BJ (cell line): ENCODE results near the gene ZNF37A. TPM values are rescaled to one million over a fixed set of nuclear protein-coding genes. Genes with fewer than 3 reads are reported as not detected.
"Not testable (repeated sequence)": the region's sequence is repeated elsewhere in the genome, so short reads cannot be mapped to it uniquely, and the experiment has no call there.

Source experiments
- CTCF ChIA-PET: fragments of 350-600 bp; formaldehyde crosslinking; extraction: SDS; loops from one replicate; lab custom pipeline; 2021; ENCODE audit warnings: antibody characterized with exemption, inconsistent platforms; lab: Yijun Ruan, JAX
- POLR2A ChIA-PET: fragments of 300-600 bp; sonication (Branson Sonifier 250); formaldehyde crosslinking; extraction: SDS; loops from one replicate; lab custom pipeline; 2021; ENCODE audit warnings: antibody characterized with exemption; lab: Charles Lee
- DNase-seq: peaks from one replicate; pipeline ENCODE4 v3.0.0-alpha.2; 2011; ENCODE audit warnings: low read depth
- H3K27me3 ChIP-seq: 2 replicates; pipeline ENCODE4 v1.6.0; 2011; ENCODE audit warnings: low read length; ENCODE audit not compliant: control insufficient read depth, insufficient read depth
- H3K36me3 ChIP-seq: 2 replicates; pipeline ENCODE4 v1.5.1; 2011; ENCODE audit warnings: low read length; ENCODE audit not compliant: control insufficient read depth, insufficient read depth
- H3K4me3 ChIP-seq: 2 replicates; pipeline ENCODE4 v1.5.1; 2011; ENCODE audit warnings: low read depth, mild to moderate bottlenecking, control low read depth, low read length
- CTCF ChIP-seq: IDR thresholded peaks from 2 replicates; pipeline ENCODE4 v1.5.1; 2011; ENCODE audit warnings: low read depth, mild to moderate bottlenecking, control low read depth, inconsistent platforms, low read length, moderate library complexity; ENCODE audit not compliant: insufficient read depth
- polyA plus RNA-seq: library from polyadenylated mRNA; depleted of rRNA; stranded (reverse); fragments of >200 nt; gene quantifications from 2 replicates; pipeline ENCODE4 v1.2.3, GENCODE V29; 2011

Gene ZNF37A
- polyA plus RNA-seq, 1 experiment = 6.2 TPM

DNA sequence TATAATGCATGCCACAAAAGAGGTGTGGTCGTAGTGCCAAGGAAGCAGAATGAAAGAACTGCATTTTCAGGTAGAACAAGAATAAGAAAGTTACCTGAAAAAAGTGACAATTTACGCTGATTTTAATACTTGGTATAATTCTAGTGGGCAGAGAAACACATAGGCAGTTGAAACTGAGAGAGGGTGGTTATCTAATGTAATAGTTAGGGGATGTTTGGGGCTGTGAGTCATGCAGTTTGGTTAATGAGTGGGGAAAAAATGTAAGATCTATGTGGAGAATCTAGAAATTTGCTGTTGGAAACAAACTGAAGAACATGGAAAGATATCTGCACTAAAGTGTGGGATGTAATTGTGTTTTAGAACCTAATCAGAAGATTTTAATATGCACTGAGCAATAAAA, 33.7 kb downstream of the ZNF37A start:
- Histone ChIP-seq H3K36me3 (no peaks in the 10 kb centered on the region), H3K27me3 (no peaks in the 10 kb centered on the region), H3K4me3 (no peak overlapping the region)
- no peak for DNase-seq
- TF ChIP-seq CTCF = no peak
- ChIA-PET POLR2A (no interaction called here), CTCF (no interaction called here)

- DNase-seq = no peak
- no peaks in the 10 kb centered on the region for H3K36me3 ChIP-seq
- H3K27me3 ChIP-seq = no peaks in the 10 kb centered on the region
- ChIA-PET CTCF (no interaction called here), POLR2A (no interaction called here)
- TF ChIP-seq CTCF = no peak
- no peak overlapping the region for H3K4me3 ChIP-seq
Observed at GRCh38 chr10:38143587-38143986, 49.5 kb downstream of the ZNF37A start.

GRCh38 chr10:38146579-38147333, 52.6 kb downstream of the ZNF37A start:
- ChIA-PET POLR2A (no interaction called here), CTCF (no interaction called here)
- DNase-seq = no peak
- TF ChIP-seq CTCF = no peak
- Histone ChIP-seq H3K36me3 (no peaks in the 10 kb centered on the region; the same call in 1 of the 2 replicates), H3K27me3 (no peaks in the 10 kb centered on the region), H3K4me3 (no peak overlapping the region)

DNA sequence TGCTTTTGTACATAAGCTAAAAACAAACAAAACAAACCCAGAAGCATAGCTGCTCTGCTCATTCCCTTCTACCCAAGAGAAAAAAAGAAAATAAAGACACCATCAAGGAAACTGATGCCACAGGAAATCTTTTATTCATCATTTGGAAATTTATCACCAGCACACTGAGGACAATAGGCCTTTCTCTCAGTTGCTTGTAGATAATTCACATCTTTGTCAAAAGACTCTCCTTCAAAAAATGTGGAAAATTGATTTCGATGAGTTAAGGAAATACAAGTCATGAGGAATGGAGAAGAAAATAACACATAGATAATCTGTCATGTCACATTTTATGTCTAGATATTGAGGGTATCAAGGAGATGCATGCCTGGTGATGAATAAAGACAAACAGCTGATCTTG, 53.5 kb downstream of the ZNF37A start:
- no peaks in the 10 kb centered on the region; the same call in 1 of the 2 replicates for H3K36me3 ChIP-seq
- ChIA-PET CTCF (interaction anchor here (0.6 kb wide), 1 partner anchor 17 kb away, joined by 3 read pairs; no protein-coding TSS in a partner anchor), POLR2A (no interaction called here)
- no peak for DNase-seq
- no peaks in the 10 kb centered on the region for H3K27me3 ChIP-seq
- no peak for TF ChIP-seq CTCF
- H3K4me3 ChIP-seq = no peak overlapping the region

DNA sequence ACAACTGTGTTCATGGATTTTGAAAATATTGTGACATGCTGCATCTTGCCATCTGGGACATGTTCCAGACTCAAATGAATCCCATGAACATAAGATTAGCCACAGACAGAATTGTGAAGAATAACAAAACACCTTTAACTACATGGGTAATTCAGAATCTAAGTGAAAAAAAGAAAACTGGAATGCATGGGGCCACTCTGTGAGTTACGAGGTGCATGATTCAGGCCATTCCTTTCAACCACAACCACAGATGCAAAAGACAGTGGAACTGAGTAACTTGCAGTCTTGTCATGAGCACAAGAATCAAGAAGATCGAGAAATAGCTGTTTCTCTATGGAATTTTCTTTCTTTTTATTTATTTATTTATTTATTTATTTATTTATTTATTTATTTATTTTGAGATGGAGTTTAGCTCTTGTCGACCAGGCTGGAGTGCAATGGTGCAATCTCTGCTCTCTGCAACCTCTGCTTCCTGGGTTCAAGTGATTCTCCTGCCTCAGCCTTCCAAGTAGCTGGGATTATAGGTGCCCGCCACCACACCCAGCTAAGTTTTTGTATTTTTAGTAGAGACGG, 56.8 kb downstream of the ZNF37A start:
- POLR2A ChIA-PET, DNase-seq, H3K4me3 ChIP-seq, H3K36me3 ChIP-seq, H3K27me3 ChIP-seq: not testable (repeated sequence)
- CTCF ChIA-PET = interaction anchor here (1.0 kb wide), 1 partner anchor 10 kb away, joined by 4 read pairs; no protein-coding TSS in a partner anchor
